Tibial nerve (tissue), 4 donors: ENCODE results near the gene YPEL4. TPM values are rescaled to one million over a fixed set of nuclear protein-coding genes. Genes with fewer than 3 reads are reported as not detected.

Source experiments
- DNase-seq, 2 donors: peaks; one replicate each; pipeline ENCODE4 v3.0.0-alpha.2; 2019; ENCODE audit warnings: low spot score in 2 of 2
- H3K27ac ChIP-seq, 4 donors: fragments of 200-600 bp; sonication (generic) in 3 of 4; one replicate each; pipeline ENCODE4 v1.5.1; 2017 to 2019; ENCODE audit warnings: mild to moderate bottlenecking in 1 of 4
- H3K27me3 ChIP-seq, 2 donors: fragments of 200-600 bp; sonication (generic) in 1 of 2; one replicate each; pipeline versions ENCODE4 v1.5.1 to v1.6.0; 2017 to 2019
- H3K36me3 ChIP-seq, 3 donors: fragments of 200-600 bp; sonication (generic); one replicate each; pipeline ENCODE4 v1.5.1; 2018 to 2019
- H3K4me1 ChIP-seq, 4 donors: fragments of 200-600 bp; sonication (generic) in 3 of 4; one replicate each; pipeline ENCODE4 v1.5.1; 2017 to 2019
- H3K4me3 ChIP-seq, 4 donors: fragments of 200-600 bp; sonication (generic) in 3 of 4; one replicate each; pipeline ENCODE4 v1.5.1; 2017 to 2019; ENCODE audit warnings: mild to moderate bottlenecking in 1 of 4, moderate library complexity in 1 of 4
- H3K9me3 ChIP-seq, 4 donors: fragments of 200-600 bp; sonication (generic) in 3 of 4; one replicate each; pipeline ENCODE4 v1.5.1; 2017 to 2019
- CTCF ChIP-seq, 5 experiments: fragments of 200-600 bp in 3 of 5; fragments of 450-650 bp in 2 of 5; sonication (generic) in 3 of 5; IDR thresholded peaks; one replicate each; pipeline ENCODE4 v1.5.1; 2016 to 2019; ENCODE audit warnings: antibody characterized with exemption in 5 of 5, mild to moderate bottlenecking in 3 of 5, moderate library complexity in 2 of 5
- EP300 ChIP-seq, 2 donors: sonication (generic); formaldehyde crosslinking; IDR thresholded peaks; one replicate each; pipeline ENCODE4 v1.6.1; 2017; ENCODE audit warnings: antibody characterized with exemption in 2 of 2, mild to moderate bottlenecking in 1 of 2
- POLR2A ChIP-seq, 2 donors: fragments of 450-650 bp; IDR thresholded peaks; one replicate each; pipeline ENCODE4 v1.6.1; 2017; ENCODE audit warnings: antibody characterized with exemption in 2 of 2, mild to moderate bottlenecking in 2 of 2, moderate library complexity in 2 of 2
- WGBS, 2 donors: methylation state at CpG; one replicate each; pipeline ENCODE4 v1.1.5; 2018; 5-methylcytosine and 5-hydroxymethylcytosine counted together
- total RNA-seq, 4 donors: library from RNA; depleted of rRNA; stranded (reverse); fragments of >200 nt; gene quantifications; one replicate each; pipeline ENCODE4 v1.1.0, GENCODE V29; 2016

YPEL4 gene
- total RNA-seq, 4 donors from 2014 or later = 0.30 to 1.7 (median 0.41) TPM

DNA sequence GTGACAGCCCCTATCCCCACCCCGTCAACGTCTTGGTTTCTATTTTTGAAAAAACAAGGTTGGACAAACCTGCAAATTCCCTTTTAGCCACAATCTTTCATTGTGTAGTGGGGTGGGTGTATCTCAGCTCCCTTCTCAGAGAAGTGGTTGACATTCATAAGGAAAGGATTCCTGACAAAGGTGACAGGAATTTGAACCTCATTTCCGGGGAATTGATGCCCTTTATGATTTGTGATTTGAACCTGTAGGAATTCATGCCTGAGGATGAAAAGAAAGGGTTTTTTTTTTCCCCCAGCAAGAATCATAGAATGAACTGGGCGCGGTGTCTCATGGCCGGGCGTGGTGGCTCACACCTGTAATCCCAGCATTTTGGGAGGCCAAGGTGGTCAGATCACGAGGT lies 14.5 kb downstream of the YPEL4 start:
- DNase-seq = no peak
- Histone ChIP-seq H3K4me3 (no peak overlapping the region), H3K9me3 (no peaks in the 10 kb centered on the region), H3K4me1 (peaks cover 0 to 24% (median 10%) of the 10 kb centered on the region in 4 donors), H3K27me3 (no peaks in the 10 kb centered on the region), H3K27ac (no peak overlapping the region), H3K36me3 (no peaks in the 10 kb centered on the region)
- TF ChIP-seq POLR2A (IDR thresholded peaks at IDR 0.05) (no peak), CTCF (IDR thresholded peaks at IDR 0.05) (no peak), EP300 (IDR thresholded peaks at IDR 0.05) (no peak)
- WGBS, 2 donors = 84 to 90% methylated on average over 8 of the region's 8 CpGs

DNA sequence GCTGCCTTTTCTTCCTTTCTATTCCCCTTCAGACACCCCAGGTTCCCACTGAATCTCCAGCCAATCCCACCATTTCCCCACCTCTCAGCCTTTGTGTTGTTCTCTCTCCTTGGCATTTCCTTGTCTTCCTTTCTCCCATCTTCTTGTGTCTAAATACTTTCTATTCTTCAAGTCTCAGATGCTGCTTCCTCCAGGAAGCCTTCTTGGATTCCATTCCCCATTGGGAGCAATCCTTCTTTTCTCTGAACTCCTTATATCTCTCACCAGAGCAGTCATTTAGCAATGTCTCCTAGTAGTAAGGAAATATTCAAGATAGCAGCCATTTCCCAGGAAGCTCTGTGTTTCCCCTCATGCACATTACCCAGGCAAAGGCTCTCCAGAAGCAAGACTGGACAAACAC lies 15.4 kb downstream of the YPEL4 start:
- H3K27me3 ChIP-seq = no peaks in the 10 kb centered on the region
- H3K27ac ChIP-seq = no peak overlapping the region
- H3K4me3 ChIP-seq = no peak overlapping the region
- TF ChIP-seq POLR2A (IDR thresholded peaks at IDR 0.05) = no peak
- no peak for TF ChIP-seq CTCF (IDR thresholded peaks at IDR 0.05)
- no peak for TF ChIP-seq EP300 (IDR thresholded peaks at IDR 0.05)
- no peaks in the 10 kb centered on the region for H3K9me3 ChIP-seq
- H3K4me1 ChIP-seq = peaks cover 0 to 15% (median 2%) of the 10 kb centered on the region in 4 donors
- no peaks in the 10 kb centered on the region for H3K36me3 ChIP-seq
- DNase-seq = no peak

DNA sequence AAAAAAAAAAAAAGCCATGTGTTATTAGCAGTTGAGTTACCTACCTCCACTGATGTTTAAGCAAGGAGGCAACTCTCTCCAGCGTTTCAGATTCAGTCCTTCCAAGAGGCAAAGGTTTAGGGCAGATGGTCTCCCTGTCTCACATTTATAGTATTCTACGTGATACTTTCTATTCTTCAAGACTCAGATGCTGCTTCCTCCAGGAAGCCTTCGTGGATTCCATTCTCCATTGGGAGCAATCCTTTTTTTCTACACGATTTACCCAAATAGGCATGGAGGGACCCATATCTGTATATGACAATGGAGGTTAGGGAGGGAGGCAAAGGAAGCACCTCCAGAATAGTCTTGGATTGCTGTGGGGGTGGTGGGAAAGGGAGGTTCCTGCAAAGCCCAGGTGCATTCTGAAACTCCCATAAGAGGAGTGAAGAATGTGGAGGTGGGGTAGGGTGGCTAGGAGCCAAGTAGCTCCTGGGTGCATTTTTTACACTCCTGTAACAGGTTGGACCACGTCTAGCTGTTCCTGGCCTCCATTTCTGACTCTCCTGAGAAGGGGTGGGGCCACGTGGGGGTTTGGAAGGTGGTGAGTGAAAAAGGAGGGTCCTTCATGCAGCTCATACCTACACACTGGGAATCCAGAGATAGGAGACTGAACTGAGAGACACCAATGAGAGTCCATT lies 16.2 kb downstream of the YPEL4 start:
- no peak overlapping the region for H3K4me3 ChIP-seq
- H3K9me3 ChIP-seq = no peaks in the 10 kb centered on the region
- no peak for TF ChIP-seq POLR2A (IDR thresholded peaks at IDR 0.05)
- no peak overlapping the region for H3K27ac ChIP-seq
- no peaks in the 10 kb centered on the region for H3K36me3 ChIP-seq
- peaks cover 0 to 9% (median 0%) of the 10 kb centered on the region in 4 donors for H3K4me1 ChIP-seq
- no peak for DNase-seq
- H3K27me3 ChIP-seq = no peaks in the 10 kb centered on the region
- 85 to 86% methylated on average over 6 of the region's 6 CpGs for WGBS, 2 donors

DNA sequence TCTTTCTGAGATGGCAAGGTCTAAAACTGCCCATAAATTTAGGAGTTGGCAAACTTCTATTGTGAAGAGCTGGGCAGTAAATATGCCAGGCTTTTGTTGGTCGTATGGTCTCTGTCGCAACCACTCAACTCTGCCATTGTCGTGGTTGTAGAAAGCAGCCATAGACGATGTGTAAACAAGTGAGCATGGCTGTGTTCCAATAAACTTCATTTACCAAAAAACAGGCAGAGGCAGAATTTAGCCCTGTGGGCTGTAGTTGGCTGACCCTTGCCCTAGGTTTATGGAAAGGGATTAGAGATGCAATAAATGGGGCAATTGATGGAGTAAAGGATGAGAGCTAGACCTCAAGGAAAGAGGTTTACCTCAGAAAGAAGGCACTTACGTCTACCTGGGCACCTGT lies 17.6 kb downstream of the YPEL4 start:
- WGBS, 2 donors = 36 to 47% methylated on average over 5 of the region's 5 CpGs
- Histone ChIP-seq H3K27me3 (no peaks in the 10 kb centered on the region), H3K4me3 (no peak overlapping the region), H3K27ac (no peak overlapping the region), H3K4me1 (no peaks in the 10 kb centered on the region), H3K36me3 (no peaks in the 10 kb centered on the region), H3K9me3 (no peaks in the 10 kb centered on the region)
- no peak for TF ChIP-seq POLR2A (IDR thresholded peaks at IDR 0.05)
- no peak for TF ChIP-seq CTCF (IDR thresholded peaks at IDR 0.05)
- TF ChIP-seq EP300 (IDR thresholded peaks at IDR 0.05) = no peak
- no peak for DNase-seq

- H3K36me3 ChIP-seq = no peaks in the 10 kb centered on the region
- no peak overlapping the region for H3K27ac ChIP-seq
- TF ChIP-seq CTCF (IDR thresholded peaks at IDR 0.05) (no peak), EP300 (IDR thresholded peaks at IDR 0.05) (no peak), POLR2A (IDR thresholded peaks at IDR 0.05) (no peak)
- no peaks in the 10 kb centered on the region for H3K9me3 ChIP-seq
- H3K4me1 ChIP-seq = no peaks in the 10 kb centered on the region
- 22 to 36% methylated on average over 2 of the region's 2 CpGs for WGBS, 2 donors
- no peaks in the 10 kb centered on the region for H3K27me3 ChIP-seq
- H3K4me3 ChIP-seq = no peak overlapping the region
- DNase-seq = no peak
Observed at GRCh38 chr11:57630171-57630570, 19.5 kb downstream of the YPEL4 start.
